ENCODE data around the gene ST3GAL2. TPM values are rescaled to one million over a fixed set of nuclear protein-coding genes. Genes with fewer than 3 reads are reported as not detected.

ST3GAL2 gene
- total RNA-seq, 4 donors from 2014 or later, result 7.1 to 16.5 (median 11.1) TPM

DNA sequence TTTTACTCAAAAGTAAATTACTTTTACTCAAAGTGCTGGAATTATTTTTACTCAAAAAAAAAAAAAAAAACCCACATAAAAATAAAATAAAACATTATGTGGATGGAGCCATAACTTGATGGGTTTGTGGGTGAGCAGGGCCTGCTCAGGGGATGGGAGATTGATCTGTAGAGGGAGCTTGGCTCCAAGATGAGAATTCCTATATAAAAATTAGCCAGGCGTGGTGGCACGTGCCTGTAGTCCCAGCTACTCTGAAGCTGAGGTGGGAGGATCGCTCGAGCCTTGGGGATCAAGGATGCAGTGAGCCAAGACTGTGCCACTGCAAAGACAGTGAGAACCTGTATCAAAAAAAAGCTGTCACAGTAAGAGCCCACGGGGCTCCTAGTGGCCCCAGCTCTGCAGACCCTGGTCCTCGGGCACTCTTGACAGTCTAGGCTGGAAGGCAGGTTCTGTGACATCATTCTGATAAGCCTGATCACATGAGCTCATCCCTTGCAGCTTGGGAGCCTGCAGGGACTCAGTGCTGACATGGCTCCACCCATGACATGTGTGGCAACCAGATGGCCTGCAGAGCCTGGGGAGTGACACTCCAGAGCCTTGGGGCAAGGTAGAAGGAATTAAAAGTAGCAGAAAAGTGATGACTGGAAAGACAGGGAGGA, 42.5 kb downstream of the ST3GAL2 start:
- no peak overlapping the region for H3K4me3 ChIP-seq
- WGBS, result 60% methylated on average over 6 of the region's 6 CpGs
- H3K4me1 ChIP-seq, result peaks cover 21% of the 10 kb centered on the region
- H3K27me3 ChIP-seq, result no peaks in the 10 kb centered on the region
- DNase-seq (ENCODE audit: low spot score in 2 of 2), result no peak
- H3K27ac ChIP-seq, result no peak overlapping the region
- H3K36me3 ChIP-seq, result peaks cover 20% of the 10 kb centered on the region
- no peak for TF ChIP-seq EP300 (IDR thresholded peaks at IDR 0.05)
- no peak for TF ChIP-seq POLR2AphosphoS5 (IDR thresholded peaks at IDR 0.05)
- TF ChIP-seq POLR2A (IDR thresholded peaks at IDR 0.05), result no peak
- TF ChIP-seq, protein P1, sequence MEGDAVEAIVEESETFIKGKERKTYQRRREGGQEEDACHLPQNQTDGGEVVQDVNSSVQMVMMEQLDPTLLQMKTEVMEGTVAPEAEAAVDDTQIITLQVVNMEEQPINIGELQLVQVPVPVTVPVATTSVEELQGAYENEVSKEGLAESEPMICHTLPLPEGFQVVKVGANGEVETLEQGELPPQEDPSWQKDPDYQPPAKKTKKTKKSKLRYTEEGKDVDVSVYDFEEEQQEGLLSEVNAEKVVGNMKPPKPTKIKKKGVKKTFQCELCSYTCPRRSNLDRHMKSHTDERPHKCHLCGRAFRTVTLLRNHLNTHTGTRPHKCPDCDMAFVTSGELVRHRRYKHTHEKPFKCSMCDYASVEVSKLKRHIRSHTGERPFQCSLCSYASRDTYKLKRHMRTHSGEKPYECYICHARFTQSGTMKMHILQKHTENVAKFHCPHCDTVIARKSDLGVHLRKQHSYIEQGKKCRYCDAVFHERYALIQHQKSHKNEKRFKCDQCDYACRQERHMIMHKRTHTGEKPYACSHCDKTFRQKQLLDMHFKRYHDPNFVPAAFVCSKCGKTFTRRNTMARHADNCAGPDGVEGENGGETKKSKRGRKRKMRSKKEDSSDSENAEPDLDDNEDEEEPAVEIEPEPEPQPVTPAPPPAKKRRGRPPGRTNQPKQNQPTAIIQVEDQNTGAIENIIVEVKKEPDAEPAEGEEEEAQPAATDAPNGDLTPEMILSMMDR (IDR thresholded peaks at IDR 0.05), result no peak
- H3K9me3 ChIP-seq, result no peaks in the 10 kb centered on the region

GRCh38 chr16:70395345-70395901, 43.5 kb downstream of the ST3GAL2 start:
- no peaks in the 10 kb centered on the region for H3K27me3 ChIP-seq
- TF ChIP-seq POLR2A (IDR thresholded peaks at IDR 0.05), result no peak
- TF ChIP-seq, protein P1 (IDR thresholded peaks at IDR 0.05), result peak in 1 of 2 donors; percentile 46
- H3K27ac ChIP-seq, result no peak overlapping the region
- H3K4me3 ChIP-seq, result no peak overlapping the region
- H3K36me3 ChIP-seq, result peaks cover 20% of the 10 kb centered on the region
- 83% methylated on average over 5 of the region's 8 CpGs for WGBS
- H3K9me3 ChIP-seq, result no peaks in the 10 kb centered on the region
- H3K4me1 ChIP-seq, result peaks cover 31% of the 10 kb centered on the region
- DNase-seq (ENCODE audit: low spot score in 2 of 2), result no peak

- 81% methylated on average over 5 of the region's 14 CpGs for WGBS
- Histone ChIP-seq H3K36me3 (peaks cover 20% of the 10 kb centered on the region), H3K27me3 (no peaks in the 10 kb centered on the region), H3K9me3 (no peaks in the 10 kb centered on the region), H3K27ac (no peak overlapping the region), H3K4me1 (peaks cover 35% of the 10 kb centered on the region), H3K4me3 (no peak overlapping the region)
- DNase-seq (ENCODE audit: low spot score in 2 of 2), result no peak
- TF ChIP-seq EP300 (IDR thresholded peaks at IDR 0.05), result no peak
- TF ChIP-seq, protein P1 (IDR thresholded peaks at IDR 0.05), result no peak
- TF ChIP-seq POLR2A (IDR thresholded peaks at IDR 0.05), result no peak
- TF ChIP-seq POLR2AphosphoS5 (IDR thresholded peaks at IDR 0.05), result no peak
Observed at GRCh38 chr16:70394853-70395252, 44.0 kb downstream of the ST3GAL2 start.

DNA sequence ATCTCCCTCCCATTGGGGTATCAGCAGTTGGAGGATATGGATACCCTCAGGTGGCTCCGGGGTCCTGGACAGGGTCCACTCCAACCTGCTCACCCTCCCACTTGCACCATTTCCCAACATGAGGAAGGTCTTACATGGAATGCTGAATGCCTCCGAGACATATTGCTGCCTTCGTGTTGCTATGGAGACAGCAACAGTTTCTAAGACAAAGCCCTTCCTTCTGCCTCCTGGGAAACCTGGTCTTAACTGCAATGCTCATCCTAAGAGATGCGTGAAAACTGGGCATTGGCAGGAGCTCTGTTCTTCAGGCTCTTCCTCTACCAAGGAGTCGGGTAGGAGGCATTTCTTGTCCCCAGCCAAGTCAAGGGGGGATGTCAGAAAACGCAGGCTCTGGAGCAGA, 45.2 kb downstream of the ST3GAL2 start:
- no peaks in the 10 kb centered on the region for H3K9me3 ChIP-seq
- peaks cover 15% of the 10 kb centered on the region for H3K36me3 ChIP-seq
- 98% methylated on average over 5 of the region's 6 CpGs for WGBS
- H3K4me1 ChIP-seq, result peaks cover 35% of the 10 kb centered on the region
- DNase-seq (ENCODE audit: low spot score in 2 of 2), result no peak
- no peak overlapping the region for H3K4me3 ChIP-seq
- TF ChIP-seq POLR2A (IDR thresholded peaks at IDR 0.05) (no peak), POLR2AphosphoS5 (IDR thresholded peaks at IDR 0.05) (no peak), EP300 (IDR thresholded peaks at IDR 0.05) (no peak)
- TF ChIP-seq, protein P1 (IDR thresholded peaks at IDR 0.05), result no peak
- H3K27me3 ChIP-seq, result no peaks in the 10 kb centered on the region
- H3K27ac ChIP-seq, result no peak overlapping the region

DNA sequence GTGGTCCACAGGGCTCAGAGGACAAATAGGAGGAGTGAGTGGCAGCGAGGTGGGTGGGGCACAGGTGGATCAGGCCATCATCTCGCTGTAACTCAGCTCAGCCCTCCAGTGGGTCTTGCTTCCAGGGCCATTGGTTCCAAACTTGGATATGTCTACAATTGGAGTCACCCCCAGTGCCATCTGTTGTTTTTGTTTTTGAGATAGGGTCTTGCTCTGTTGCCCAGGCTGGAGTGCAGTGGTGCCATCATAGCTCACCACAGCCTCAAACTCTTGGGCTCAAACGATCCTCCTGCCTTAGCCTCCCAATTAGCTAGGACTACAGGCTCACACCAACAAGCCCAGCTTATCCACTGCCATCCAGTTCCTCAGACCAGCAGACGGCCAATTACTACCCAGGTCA, 46.3 kb downstream of the ST3GAL2 start:
- TF ChIP-seq, protein P1 (IDR thresholded peaks at IDR 0.05), result no peak
- TF ChIP-seq EP300 (IDR thresholded peaks at IDR 0.05) (no peak), POLR2AphosphoS5 (IDR thresholded peaks at IDR 0.05) (no peak), POLR2A (IDR thresholded peaks at IDR 0.05) (no peak)
- H3K27ac ChIP-seq, result peak overlapping the region; percentile 42
- H3K4me3 ChIP-seq, result no peak overlapping the region
- no peaks in the 10 kb centered on the region for H3K9me3 ChIP-seq
- WGBS, result 90% methylated on average over 4 of the region's 4 CpGs
- no peaks in the 10 kb centered on the region for H3K27me3 ChIP-seq
- DNase-seq (ENCODE audit: low spot score in 2 of 2), result no peak
- peaks cover 12% of the 10 kb centered on the region for H3K36me3 ChIP-seq
- H3K4me1 ChIP-seq, result peaks cover 35% of the 10 kb centered on the region

Measured in suprapubic skin (tissue), 4 donors.